GM13976 (cell line): ENCODE data around the gene FHAD1.

ENCODE experiments used
- DNase-seq: peaks from one replicate; pipeline ENCODE4 v3.0.0; 2012; ENCODE audit warnings: low spot score
- CTCF ChIP-seq: IDR thresholded peaks from 2 replicates; pipeline ENCODE4 v1.5.1; 2012; ENCODE audit warnings: borderline replicate concordance, mild to moderate bottlenecking; ENCODE audit not compliant: insufficient read depth; ENCODE audit errors: extremely low read depth, missing control alignments, control extremely low read depth
- in situ Hi-C: fragments of 300-500 bp; cut with MboI; formaldehyde crosslinking; loops from one replicate; pipeline ENCODE4 v1.12.0; 2022; ENCODE audit warnings: low sequenced_read_pairs, mixed read lengths, inconsistent platforms; ENCODE audit not compliant: unreplicated experiment

FHAD1 gene

GRCh38 chr1:15329104-15329820, 82.2 kb downstream of the FHAD1 start:
- peak; percentile 62 for DNase-seq
- TF ChIP-seq CTCF, result no peak
- in situ Hi-C loops, result loop anchor here (5.0 to 25.0 kb wide), 2 partner anchors 98 to 408 kb away; partner anchors contain the start of genes SLC25A34 and TMEM82

GRCh38 chr1:15330028-15330427, 83.0 kb downstream of the FHAD1 start:
- no peak for TF ChIP-seq CTCF

DNA sequence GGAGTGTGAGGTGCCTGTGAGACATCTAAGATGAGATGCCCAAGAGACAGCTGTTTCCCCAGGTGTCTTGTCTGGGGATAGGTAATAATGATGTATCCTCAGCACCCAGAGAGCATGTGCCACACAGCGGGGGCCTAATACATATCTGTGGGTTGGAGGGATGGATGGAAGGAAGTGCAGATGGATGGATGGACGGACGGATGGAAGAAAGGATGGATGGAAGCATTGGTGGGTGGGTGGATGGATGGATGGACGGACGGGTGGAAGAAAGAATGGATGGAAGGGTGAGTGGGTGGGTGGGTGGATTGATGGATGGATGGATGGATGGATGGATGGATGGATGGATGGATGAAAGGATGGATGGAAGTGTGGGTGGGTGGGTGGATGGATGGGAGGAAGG, 84.2 kb downstream of the FHAD1 start:
- no peak for DNase-seq
- in situ Hi-C loops, result loop anchor here (25.0 kb wide), 1 partner anchor 406 kb away; the partner anchor contains the start of genes SLC25A34 and TMEM82
- TF ChIP-seq CTCF, result no peak

More at GRCh38 chr1:15330028-15330427, 83.0 kb downstream of the FHAD1 start:
- in situ Hi-C loops, result loop anchor here (25.0 kb wide), 1 partner anchor 407 kb away; the partner anchor contains the start of genes SLC25A34 and TMEM82
- no peak for DNase-seq

DNA sequence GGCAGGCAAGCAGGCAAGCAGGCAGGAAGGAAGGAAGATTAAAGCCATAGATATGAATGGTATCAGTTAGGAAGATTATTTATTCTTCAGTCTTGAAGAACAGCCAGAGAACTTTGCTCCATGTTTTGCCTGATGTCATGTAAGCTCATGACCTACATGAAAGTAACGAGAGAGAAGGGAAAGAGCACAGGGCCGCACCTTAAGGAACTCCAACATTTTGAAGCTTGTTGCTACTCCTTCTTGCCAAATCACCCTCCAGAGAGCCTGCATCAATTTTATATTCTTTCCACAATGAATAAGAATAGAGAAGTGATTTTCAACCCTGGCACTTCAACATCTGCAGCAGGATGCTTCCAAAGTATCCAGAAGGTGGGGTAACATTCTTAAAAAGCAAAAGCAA, 84.7 kb downstream of the FHAD1 start:
- no peak for DNase-seq
- in situ Hi-C loops, result loop anchor here (25.0 kb wide), 1 partner anchor 406 kb away; the partner anchor contains the start of genes SLC25A34 and TMEM82
- TF ChIP-seq CTCF, result no peak

DNA sequence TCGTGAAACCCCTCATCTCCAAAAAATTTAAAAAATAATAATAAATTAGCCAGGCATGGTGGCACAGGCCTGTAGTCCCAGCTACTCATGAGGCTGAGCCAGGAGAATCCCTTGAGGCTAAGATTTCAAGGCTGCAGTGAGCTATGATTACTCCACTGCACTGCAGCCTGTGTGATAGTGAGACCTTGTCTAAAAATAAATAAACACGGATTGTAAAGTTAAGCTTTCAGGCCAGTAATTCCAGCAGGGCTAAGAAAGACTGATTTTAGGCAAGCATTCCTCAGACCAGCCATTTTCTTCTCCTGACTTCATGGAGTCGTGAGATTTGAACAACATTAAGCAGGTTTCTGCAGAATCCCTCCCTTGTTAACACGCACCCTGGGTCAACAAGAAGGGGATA, 85.5 kb downstream of the FHAD1 start:
- TF ChIP-seq CTCF, result no peak
- no peak for DNase-seq
- in situ Hi-C loops, result loop anchor here (25.0 kb wide), 1 partner anchor 405 kb away; the partner anchor contains the start of genes SLC25A34 and TMEM82

- in situ Hi-C loops, result loop anchor here (25.0 kb wide), 1 partner anchor 404 kb away; the partner anchor contains the start of genes SLC25A34 and TMEM82
- no peak for DNase-seq
- TF ChIP-seq CTCF, result no peak
Observed at GRCh38 chr1:15332952-15333715, 86.1 kb downstream of the FHAD1 start.
